GM23338 (cell line): ENCODE data around the gene GLP1R. TPM values are rescaled to one million over a fixed set of nuclear protein-coding genes. Genes with fewer than 3 reads are reported as not detected.

Experiments
- ATAC-seq: fragments of 200-7000 bp; cut with Tn5 transposase; 3 replicates; pipeline ENCODE4 v1.9.1; 2020
- DNase-seq: peaks from one replicate; pipeline ENCODE4 v3.0.0-alpha.2; 2015; ENCODE audit warnings: low spot score
- H2AFZ ChIP-seq: fragments of 200-600 bp; sonication (generic); 2 replicates; pipeline ENCODE4 v1.8.0; 2016; ENCODE audit warnings: antibody characterized with exemption, mild to moderate bottlenecking, moderate library complexity
- H3F3A ChIP-seq: fragments of 200-600 bp; sonication (generic); replicated peaks from 2 replicates; pipeline ENCODE4 v1.8.0; 2017; ENCODE audit warnings: antibody characterized with exemption, mixed run types, low read depth
- H3K27ac ChIP-seq: fragments of 200-600 bp; sonication (generic); 2 replicates; pipeline ENCODE4 v1.6.1; 2016; ENCODE audit warnings: low read depth
- H3K27me3 ChIP-seq: fragments of 200-600 bp; sonication (generic); 2 replicates; pipeline ENCODE4 v1.8.0; 2016; ENCODE audit warnings: mild to moderate bottlenecking, mixed run types, moderate library complexity; ENCODE audit not compliant: insufficient read depth
- H3K36me3 ChIP-seq: fragments of 200-600 bp; sonication (generic); 2 replicates; pipeline ENCODE4 v1.8.0; 2016; ENCODE audit warnings: mild to moderate bottlenecking; ENCODE audit not compliant: insufficient read depth
- H3K4me1 ChIP-seq: fragments of 200-600 bp; sonication (generic); 2 replicates; pipeline ENCODE4 v1.8.0; 2016; ENCODE audit warnings: mild to moderate bottlenecking, moderate library complexity; ENCODE audit not compliant: insufficient read depth
- H3K4me2 ChIP-seq: fragments of 200-600 bp; sonication (generic); 2 replicates; pipeline ENCODE4 v1.7.1; 2017; ENCODE audit warnings: mixed run types
- H3K4me3 ChIP-seq: fragments of 200-600 bp; sonication (generic); 2 replicates; pipeline ENCODE4 v1.6.1; 2016; ENCODE audit warnings: mixed run types
- H3K79me2 ChIP-seq: fragments of 200-600 bp; sonication (generic); replicated peaks from 2 replicates; pipeline ENCODE4 v1.8.0; 2017; ENCODE audit warnings: mild to moderate bottlenecking; ENCODE audit not compliant: insufficient read depth
- H3K9me2 ChIP-seq: fragments of 200-600 bp; sonication (generic); 2 replicates; pipeline ENCODE4 v1.8.0; 2017; ENCODE audit not compliant: insufficient read depth
- H4K20me1 ChIP-seq: fragments of 200-600 bp; sonication (generic); replicated peaks from 2 replicates; pipeline ENCODE4 v1.8.0; 2017; ENCODE audit warnings: mild to moderate bottlenecking; ENCODE audit not compliant: insufficient read depth
- H3K27ac Mint-ChIP-seq: 2 replicates; pipeline ENCODE4 v1.8.0; 2020; ENCODE audit warnings: inconsistent platforms, mild to moderate bottlenecking, moderate library complexity, mixed read lengths
- H3K27me3 Mint-ChIP-seq: 3 replicates; pipeline ENCODE4 v1.8.0; 2022; ENCODE audit warnings: low read depth, mild to moderate bottlenecking, moderate library complexity, mixed read lengths, inconsistent platforms; ENCODE audit not compliant: insufficient read depth, poor library complexity
- H3K36me3 Mint-ChIP-seq: 3 replicates; pipeline ENCODE4 v1.8.0; 2021; ENCODE audit warnings: low read depth, mild to moderate bottlenecking, inconsistent platforms, moderate library complexity, mixed read lengths
- H3K4me1 Mint-ChIP-seq: 3 replicates; pipeline ENCODE4 v1.8.0; 2020; ENCODE audit warnings: mild to moderate bottlenecking, inconsistent platforms, mixed read lengths
- H3K4me3 Mint-ChIP-seq: 3 replicates; pipeline ENCODE4 v1.8.0; 2021; ENCODE audit warnings: moderate library complexity, mild to moderate bottlenecking, inconsistent platforms, mixed read lengths
- H3K9me3 Mint-ChIP-seq: 3 replicates; pipeline ENCODE4 v1.8.0; 2020; ENCODE audit warnings: moderate library complexity, mild to moderate bottlenecking, inconsistent platforms, mixed read lengths
- CREB1 ChIP-seq: fragments of 250-450 bp; sonication (Bioruptor Pico); IDR thresholded peaks from 2 replicates; pipeline ENCODE4 v1.5.0; 2020; ENCODE audit warnings: low read depth, mild to moderate bottlenecking, moderate library complexity
- EZH2 ChIP-seq: fragments of 200-600 bp; sonication (generic); IDR thresholded peaks from one replicate; pipeline ENCODE4 v1.8.0; 2017; ENCODE audit warnings: antibody characterized with exemption, mild to moderate bottlenecking, low read depth; ENCODE audit not compliant: unreplicated experiment
- EZH2phosphoT487 ChIP-seq: fragments of 200-600 bp; sonication (generic); IDR thresholded peaks from one replicate; pipeline ENCODE4 v1.8.1; 2018; ENCODE audit warnings: antibody characterized with exemption; ENCODE audit not compliant: unreplicated experiment
- JUNB ChIP-seq: IDR thresholded peaks from one replicate; pipeline ENCODE4 v1.6.1; 2016; ENCODE audit warnings: antibody characterized with exemption; ENCODE audit not compliant: unreplicated experiment
- NANOG ChIP-seq: IDR thresholded peaks from 2 replicates; pipeline ENCODE4 v1.6.1; 2016; ENCODE audit warnings: antibody characterized with exemption, borderline replicate concordance
- POLR2AphosphoS5 ChIP-seq: IDR thresholded peaks from 2 replicates; pipeline ENCODE4 v1.6.1; 2016; ENCODE audit warnings: antibody characterized with exemption, low read depth
- STAT1 ChIP-seq: IDR thresholded peaks from one replicate; pipeline ENCODE4 v1.6.1; 2016; ENCODE audit warnings: antibody characterized with exemption; ENCODE audit not compliant: unreplicated experiment
- ZNF114 ChIP-seq: fragments of 250-450 bp; sonication (Bioruptor Pico); IDR thresholded peaks from 2 replicates; pipeline ENCODE4 v1.5.0; 2020; ENCODE audit warnings: mild to moderate bottlenecking, moderate library complexity
- ZNF331 ChIP-seq: fragments of 250-450 bp; sonication (Bioruptor Pico); IDR thresholded peaks from 2 replicates; pipeline ENCODE4 v1.5.0; 2020; ENCODE audit warnings: low read depth, mild to moderate bottlenecking, moderate library complexity
- polyA plus RNA-seq: library from polyadenylated mRNA; unstranded; fragments of >200 nt; fragmentation: Nextera tagmentation; extraction: Ambion mirVana; gene quantifications from 2 replicates; pipeline ENCODE4 v1.2.1, GENCODE V29; 2016
- total RNA-seq: library from RNA; depleted of rRNA; stranded (reverse); fragments of >200 nt; shearing (Covaris generic); gene quantifications from 2 replicates; pipeline ENCODE4 v1.2.3, GENCODE V29; 2014
- TF ChIP-seq, protein P1 (sequence below): fragments of 250-450 bp; sonication (Bioruptor Pico); IDR thresholded peaks from 2 replicates; pipeline ENCODE4 v1.5.0; 2020; ENCODE audit warnings: mild to moderate bottlenecking, moderate library complexity
- TF ChIP-seq, protein P2 (sequence below): IDR thresholded peaks from one replicate; pipeline ENCODE4 v1.6.1; 2018; ENCODE audit warnings: antibody characterized with exemption; ENCODE audit not compliant: unreplicated experiment
- TF ChIP-seq, protein P3 (sequence below), 2 experiments: fragments of 200-600 bp in 1 of 2; sonication (generic) in 1 of 2; conservative IDR thresholded peaks; 2 replicates each; pipeline versions ENCODE4 v1.5.1 to v1.6.1; 2016 to 2017; ENCODE audit warnings: antibody characterized with exemption in 2 of 2, low read depth in 2 of 2, mild to moderate bottlenecking in 2 of 2, moderate library complexity in 1 of 2
- TF ChIP-seq, protein P4 (sequence below): IDR thresholded peaks from 2 replicates; pipeline ENCODE4 v1.6.1; 2016; ENCODE audit warnings: antibody characterized with exemption

The GLP1R gene
- total and polyA plus RNA-seq, 2 experiments from 2014 or later, result 0.42 to 3.7 TPM

DNA sequence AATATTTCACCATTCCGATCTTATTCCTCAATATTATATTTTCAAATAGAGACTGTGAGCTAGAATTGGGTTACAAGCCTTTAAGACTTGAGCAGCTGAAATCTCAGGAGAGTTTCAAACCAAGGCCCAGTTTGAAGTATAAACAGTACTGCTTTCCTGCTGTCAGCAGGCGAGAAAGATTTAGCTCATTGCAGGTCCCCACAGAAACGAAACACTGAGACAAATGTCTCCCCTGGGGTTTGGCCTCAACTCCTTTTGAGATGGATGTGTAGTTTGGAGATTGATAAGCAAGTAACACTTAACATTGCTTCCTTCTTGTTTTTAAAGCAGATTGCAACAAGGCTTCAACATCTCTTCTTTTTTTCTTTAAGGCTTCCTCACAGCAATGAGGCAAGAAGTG is 22.4 kb upstream of the GLP1R start:
- H3K4me3 ChIP-seq, result no peak overlapping the region
- no peaks in the 10 kb centered on the region for H3K27me3 ChIP-seq
- H3F3A ChIP-seq, result no peaks in the 10 kb centered on the region
- Mint-ChIP-seq H3K27me3 (no peaks in the 10 kb centered on the region), H3K4me3 (no peak overlapping the region), H3K9me3 (no peaks in the 10 kb centered on the region), H3K36me3 (no peaks in the 10 kb centered on the region), H3K4me1 (peaks cover 16% of the 10 kb centered on the region), H3K27ac (no peak overlapping the region)
- H3K36me3 ChIP-seq, result no peaks in the 10 kb centered on the region
- no peak overlapping the region for H2AFZ ChIP-seq
- no peak overlapping the region for H3K27ac ChIP-seq
- H3K9me2 ChIP-seq, result no peaks in the 10 kb centered on the region
- no peak overlapping the region for H3K4me2 ChIP-seq
- no peak for ATAC-seq
- no peaks in the 10 kb centered on the region for H4K20me1 ChIP-seq
- H3K79me2 ChIP-seq, result no peaks in the 10 kb centered on the region
- H3K4me1 ChIP-seq, result peaks cover 6% of the 10 kb centered on the region
- TF ChIP-seq POLR2AphosphoS5 (no peak), ZNF114 (CRISPR knock-in tag) (no peak), STAT1 (no peak), JUNB (no peak), CREB1 (CRISPR knock-in tag) (no peak), NANOG (no peak), EZH2 (no peak), ZNF331 (no peak), EZH2phosphoT487 (no peak)
- TF ChIP-seq, protein P1, sequence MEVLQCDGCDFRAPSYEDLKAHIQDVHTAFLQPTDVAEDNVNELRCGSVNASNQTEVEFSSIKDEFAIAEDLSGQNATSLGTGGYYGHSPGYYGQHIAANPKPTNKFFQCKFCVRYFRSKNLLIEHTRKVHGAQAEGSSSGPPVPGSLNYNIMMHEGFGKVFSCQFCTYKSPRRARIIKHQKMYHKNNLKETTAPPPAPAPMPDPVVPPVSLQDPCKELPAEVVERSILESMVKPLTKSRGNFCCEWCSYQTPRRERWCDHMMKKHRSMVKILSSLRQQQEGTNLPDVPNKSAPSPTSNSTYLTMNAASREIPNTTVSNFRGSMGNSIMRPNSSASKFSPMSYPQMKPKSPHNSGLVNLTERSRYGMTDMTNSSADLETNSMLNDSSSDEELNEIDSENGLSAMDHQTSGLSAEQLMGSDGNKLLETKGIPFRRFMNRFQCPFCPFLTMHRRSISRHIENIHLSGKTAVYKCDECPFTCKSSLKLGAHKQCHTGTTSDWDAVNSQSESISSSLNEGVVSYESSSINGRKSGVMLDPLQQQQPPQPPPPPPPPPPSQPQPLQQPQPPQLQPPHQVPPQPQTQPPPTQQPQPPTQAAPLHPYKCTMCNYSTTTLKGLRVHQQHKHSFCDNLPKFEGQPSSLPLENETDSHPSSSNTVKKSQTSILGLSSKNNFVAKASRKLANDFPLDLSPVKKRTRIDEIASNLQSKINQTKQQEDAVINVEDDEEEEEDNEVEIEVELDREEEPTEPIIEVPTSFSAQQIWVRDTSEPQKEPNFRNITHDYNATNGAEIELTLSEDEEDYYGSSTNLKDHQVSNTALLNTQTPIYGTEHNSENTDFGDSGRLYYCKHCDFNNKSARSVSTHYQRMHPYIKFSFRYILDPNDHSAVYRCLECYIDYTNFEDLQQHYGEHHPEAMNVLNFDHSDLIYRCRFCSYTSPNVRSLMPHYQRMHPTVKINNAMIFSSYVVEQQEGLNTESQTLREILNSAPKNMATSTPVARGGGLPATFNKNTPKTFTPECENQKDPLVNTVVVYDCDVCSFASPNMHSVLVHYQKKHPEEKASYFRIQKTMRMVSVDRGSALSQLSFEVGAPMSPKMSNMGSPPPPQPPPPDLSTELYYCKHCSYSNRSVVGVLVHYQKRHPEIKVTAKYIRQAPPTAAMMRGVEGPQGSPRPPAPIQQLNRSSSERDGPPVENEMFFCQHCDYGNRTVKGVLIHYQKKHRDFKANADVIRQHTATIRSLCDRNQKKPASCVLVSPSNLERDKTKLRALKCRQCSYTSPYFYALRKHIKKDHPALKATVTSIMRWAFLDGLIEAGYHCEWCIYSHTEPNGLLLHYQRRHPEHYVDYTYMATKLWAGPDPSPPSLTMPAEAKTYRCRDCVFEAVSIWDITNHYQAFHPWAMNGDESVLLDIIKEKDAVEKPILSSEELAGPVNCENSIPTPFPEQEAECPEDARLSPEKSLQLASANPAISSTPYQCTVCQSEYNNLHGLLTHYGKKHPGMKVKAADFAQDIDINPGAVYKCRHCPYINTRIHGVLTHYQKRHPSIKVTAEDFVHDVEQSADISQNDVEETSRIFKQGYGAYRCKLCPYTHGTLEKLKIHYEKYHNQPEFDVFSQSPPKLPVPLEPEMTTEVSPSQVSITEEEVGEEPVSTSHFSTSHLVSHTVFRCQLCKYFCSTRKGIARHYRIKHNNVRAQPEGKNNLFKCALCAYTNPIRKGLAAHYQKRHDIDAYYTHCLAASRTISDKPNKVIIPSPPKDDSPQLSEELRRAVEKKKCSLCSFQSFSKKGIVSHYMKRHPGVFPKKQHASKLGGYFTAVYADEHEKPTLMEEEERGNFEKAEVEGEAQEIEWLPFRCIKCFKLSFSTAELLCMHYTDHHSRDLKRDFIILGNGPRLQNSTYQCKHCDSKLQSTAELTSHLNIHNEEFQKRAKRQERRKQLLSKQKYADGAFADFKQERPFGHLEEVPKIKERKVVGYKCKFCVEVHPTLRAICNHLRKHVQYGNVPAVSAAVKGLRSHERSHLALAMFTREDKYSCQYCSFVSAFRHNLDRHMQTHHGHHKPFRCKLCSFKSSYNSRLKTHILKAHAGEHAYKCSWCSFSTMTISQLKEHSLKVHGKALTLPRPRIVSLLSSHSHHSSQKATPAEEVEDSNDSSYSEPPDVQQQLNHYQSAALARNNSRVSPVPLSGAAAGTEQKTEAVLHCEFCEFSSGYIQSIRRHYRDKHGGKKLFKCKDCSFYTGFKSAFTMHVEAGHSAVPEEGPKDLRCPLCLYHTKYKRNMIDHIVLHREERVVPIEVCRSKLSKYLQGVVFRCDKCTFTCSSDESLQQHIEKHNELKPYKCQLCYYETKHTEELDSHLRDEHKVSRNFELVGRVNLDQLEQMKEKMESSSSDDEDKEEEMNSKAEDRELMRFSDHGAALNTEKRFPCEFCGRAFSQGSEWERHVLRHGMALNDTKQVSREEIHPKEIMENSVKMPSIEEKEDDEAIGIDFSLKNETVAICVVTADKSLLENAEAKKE (CRISPR knock-in tag), result no peak
- TF ChIP-seq, protein P2, sequence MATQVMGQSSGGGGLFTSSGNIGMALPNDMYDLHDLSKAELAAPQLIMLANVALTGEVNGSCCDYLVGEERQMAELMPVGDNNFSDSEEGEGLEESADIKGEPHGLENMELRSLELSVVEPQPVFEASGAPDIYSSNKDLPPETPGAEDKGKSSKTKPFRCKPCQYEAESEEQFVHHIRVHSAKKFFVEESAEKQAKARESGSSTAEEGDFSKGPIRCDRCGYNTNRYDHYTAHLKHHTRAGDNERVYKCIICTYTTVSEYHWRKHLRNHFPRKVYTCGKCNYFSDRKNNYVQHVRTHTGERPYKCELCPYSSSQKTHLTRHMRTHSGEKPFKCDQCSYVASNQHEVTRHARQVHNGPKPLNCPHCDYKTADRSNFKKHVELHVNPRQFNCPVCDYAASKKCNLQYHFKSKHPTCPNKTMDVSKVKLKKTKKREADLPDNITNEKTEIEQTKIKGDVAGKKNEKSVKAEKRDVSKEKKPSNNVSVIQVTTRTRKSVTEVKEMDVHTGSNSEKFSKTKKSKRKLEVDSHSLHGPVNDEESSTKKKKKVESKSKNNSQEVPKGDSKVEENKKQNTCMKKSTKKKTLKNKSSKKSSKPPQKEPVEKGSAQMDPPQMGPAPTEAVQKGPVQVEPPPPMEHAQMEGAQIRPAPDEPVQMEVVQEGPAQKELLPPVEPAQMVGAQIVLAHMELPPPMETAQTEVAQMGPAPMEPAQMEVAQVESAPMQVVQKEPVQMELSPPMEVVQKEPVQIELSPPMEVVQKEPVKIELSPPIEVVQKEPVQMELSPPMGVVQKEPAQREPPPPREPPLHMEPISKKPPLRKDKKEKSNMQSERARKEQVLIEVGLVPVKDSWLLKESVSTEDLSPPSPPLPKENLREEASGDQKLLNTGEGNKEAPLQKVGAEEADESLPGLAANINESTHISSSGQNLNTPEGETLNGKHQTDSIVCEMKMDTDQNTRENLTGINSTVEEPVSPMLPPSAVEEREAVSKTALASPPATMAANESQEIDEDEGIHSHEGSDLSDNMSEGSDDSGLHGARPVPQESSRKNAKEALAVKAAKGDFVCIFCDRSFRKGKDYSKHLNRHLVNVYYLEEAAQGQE, result no peak
- TF ChIP-seq, protein P3, sequence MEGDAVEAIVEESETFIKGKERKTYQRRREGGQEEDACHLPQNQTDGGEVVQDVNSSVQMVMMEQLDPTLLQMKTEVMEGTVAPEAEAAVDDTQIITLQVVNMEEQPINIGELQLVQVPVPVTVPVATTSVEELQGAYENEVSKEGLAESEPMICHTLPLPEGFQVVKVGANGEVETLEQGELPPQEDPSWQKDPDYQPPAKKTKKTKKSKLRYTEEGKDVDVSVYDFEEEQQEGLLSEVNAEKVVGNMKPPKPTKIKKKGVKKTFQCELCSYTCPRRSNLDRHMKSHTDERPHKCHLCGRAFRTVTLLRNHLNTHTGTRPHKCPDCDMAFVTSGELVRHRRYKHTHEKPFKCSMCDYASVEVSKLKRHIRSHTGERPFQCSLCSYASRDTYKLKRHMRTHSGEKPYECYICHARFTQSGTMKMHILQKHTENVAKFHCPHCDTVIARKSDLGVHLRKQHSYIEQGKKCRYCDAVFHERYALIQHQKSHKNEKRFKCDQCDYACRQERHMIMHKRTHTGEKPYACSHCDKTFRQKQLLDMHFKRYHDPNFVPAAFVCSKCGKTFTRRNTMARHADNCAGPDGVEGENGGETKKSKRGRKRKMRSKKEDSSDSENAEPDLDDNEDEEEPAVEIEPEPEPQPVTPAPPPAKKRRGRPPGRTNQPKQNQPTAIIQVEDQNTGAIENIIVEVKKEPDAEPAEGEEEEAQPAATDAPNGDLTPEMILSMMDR (conservative IDR thresholded peaks at IDR 0.05; ENCODE audit: low read depth in 2 of 2), result no peak
- TF ChIP-seq, protein P4, sequence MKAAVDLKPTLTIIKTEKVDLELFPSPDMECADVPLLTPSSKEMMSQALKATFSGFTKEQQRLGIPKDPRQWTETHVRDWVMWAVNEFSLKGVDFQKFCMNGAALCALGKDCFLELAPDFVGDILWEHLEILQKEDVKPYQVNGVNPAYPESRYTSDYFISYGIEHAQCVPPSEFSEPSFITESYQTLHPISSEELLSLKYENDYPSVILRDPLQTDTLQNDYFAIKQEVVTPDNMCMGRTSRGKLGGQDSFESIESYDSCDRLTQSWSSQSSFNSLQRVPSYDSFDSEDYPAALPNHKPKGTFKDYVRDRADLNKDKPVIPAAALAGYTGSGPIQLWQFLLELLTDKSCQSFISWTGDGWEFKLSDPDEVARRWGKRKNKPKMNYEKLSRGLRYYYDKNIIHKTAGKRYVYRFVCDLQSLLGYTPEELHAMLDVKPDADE, result no peak
- no peak for DNase-seq
